Sigmoid colon (tissue), 7 donors: Measurements from ENCODE around the gene NOP56. TPM values are rescaled to one million over a fixed set of nuclear protein-coding genes. Genes with fewer than 3 reads are reported as not detected.

Experiments
- DNase-seq: peaks from one replicate; pipeline ENCODE4 v3.0.0-alpha.2; 2019
- H3K27ac ChIP-seq, 4 donors: fragments of 200-600 bp; sonication (generic); one replicate each; pipeline ENCODE4 v1.5.1; 2016 to 2019; ENCODE audit warnings: mild to moderate bottlenecking in 1 of 4
- H3K27me3 ChIP-seq, 3 donors: fragments of 200-600 bp; sonication (generic); one replicate each; pipeline ENCODE4 v1.5.1; 2019; ENCODE audit warnings: mild to moderate bottlenecking in 1 of 3
- H3K36me3 ChIP-seq, 4 donors: fragments of 200-600 bp; sonication (generic); one replicate each; pipeline ENCODE4 v1.5.1; 2016 to 2019
- H3K4me1 ChIP-seq, 4 donors: fragments of 200-600 bp; sonication (generic); one replicate each; pipeline ENCODE4 v1.5.1; 2017 to 2019
- H3K4me3 ChIP-seq, 4 donors: fragments of 200-600 bp; sonication (generic); one replicate each; pipeline ENCODE4 v1.5.1; 2017 to 2019; ENCODE audit warnings: mild to moderate bottlenecking in 2 of 4, moderate library complexity in 1 of 4
- H3K9me3 ChIP-seq, 4 donors: fragments of 200-600 bp in 3 of 4; sonication (generic) in 3 of 4; one replicate each; pipeline versions ENCODE4 v1.5.1 to v1.6.1; 2013 to 2019
- CTCF ChIP-seq, 4 experiments: fragments of 450-650 bp in 3 of 4; fragments of 200-600 bp in 1 of 4; IDR thresholded peaks; one replicate each; pipeline ENCODE4 v1.5.1; 2016 to 2019; ENCODE audit warnings: antibody characterized with exemption in 4 of 4, mild to moderate bottlenecking in 3 of 4, moderate library complexity in 2 of 4
- EP300 ChIP-seq, 4 donors: sonication (generic); formaldehyde crosslinking; IDR thresholded peaks; one replicate each; pipeline ENCODE4 v1.6.1; 2017; ENCODE audit warnings: antibody characterized with exemption in 4 of 4
- POLR2A ChIP-seq, 2 donors: fragments of 450-650 bp; IDR thresholded peaks; one replicate each; pipeline ENCODE4 v1.6.1; 2016; ENCODE audit warnings: antibody characterized with exemption in 2 of 2, mild to moderate bottlenecking in 2 of 2, moderate library complexity in 2 of 2
- POLR2AphosphoS5 ChIP-seq, 4 donors: sonication (generic); formaldehyde crosslinking; IDR thresholded peaks; one replicate each; pipeline ENCODE4 v1.6.1; 2017; ENCODE audit warnings: antibody characterized with exemption in 4 of 4
- WGBS, 2 donors: extraction: QIAGEN DNeasy Blood & Tissue Kit; methylation state at CpG; one replicate each; pipeline ENCODE4 v1.1.7; 2013; 5-methylcytosine and 5-hydroxymethylcytosine counted together
- intact Hi-C: fragments of 100-400 bp; cut with DNase I; formaldehyde crosslinking; loops from one replicate; pipeline ENCODE4 v1.15.1; 2023
- polyA plus RNA-seq, 3 donors: library from polyadenylated mRNA; stranded (reverse); fragments of 200-250 nt; gene quantifications; one replicate each; pipeline ENCODE4 v1.2.3, GENCODE V29; 2013
- total RNA-seq, 4 donors: library from RNA; depleted of rRNA; stranded (reverse); fragments of >200 nt; gene quantifications; one replicate each; pipeline ENCODE4 v1.1.0, GENCODE V29; 2016
- donor health status: healthy with polysubstance abuse.
- donor health status: Bipolar disorder and iron deficiency.
- donor health status: healthy.

The NOP56 gene
- total and polyA plus RNA-seq, 7 donors: 33.6 to 152 (median 62.7) TPM

- Histone ChIP-seq H3K27ac (no peak overlapping the region), H3K36me3 (peaks cover 53 to 68% (median 60%) of the 10 kb centered on the region in 4 donors), H3K4me3 (no peak overlapping the region), H3K9me3 (no peaks in the 10 kb centered on the region), H3K4me1 (peaks cover 0 to 31% (median 21%) of the 10 kb centered on the region in 4 donors), H3K27me3 (no peaks in the 10 kb centered on the region)
- WGBS, 2 donors: 89 to 94% methylated on average over 17 of the region's 17 CpGs
- no peak for DNase-seq
- TF ChIP-seq POLR2A (IDR thresholded peaks at IDR 0.05): no peak
- TF ChIP-seq POLR2AphosphoS5 (IDR thresholded peaks at IDR 0.05): no peak
- no peak for TF ChIP-seq EP300 (IDR thresholded peaks at IDR 0.05)
- TF ChIP-seq CTCF (IDR thresholded peaks at IDR 0.05): no peak
- intact Hi-C loops: no loop called here
Measured at GRCh38 chr20:2655331-2656116, 3.1 kb downstream of the NOP56 start.

- Histone ChIP-seq H3K27ac (no peak overlapping the region), H3K27me3 (no peaks in the 10 kb centered on the region), H3K4me3 (no peak overlapping the region), H3K9me3 (no peaks in the 10 kb centered on the region), H3K4me1 (peaks cover 0 to 23% (median 17%) of the 10 kb centered on the region in 4 donors), H3K36me3 (peaks cover 57 to 79% (median 67%) of the 10 kb centered on the region in 4 donors)
- intact Hi-C loops: no loop called here
- no peak for TF ChIP-seq POLR2A (IDR thresholded peaks at IDR 0.05)
- no peak for TF ChIP-seq POLR2AphosphoS5 (IDR thresholded peaks at IDR 0.05)
- TF ChIP-seq EP300 (IDR thresholded peaks at IDR 0.05): no peak
- no peak for TF ChIP-seq CTCF (IDR thresholded peaks at IDR 0.05)
- 86 to 93% methylated on average over 12 of the region's 12 CpGs for WGBS, 2 donors
- DNase-seq: no peak
Measured at GRCh38 chr20:2656471-2657117, 4.2 kb downstream of the NOP56 start.

- 76 to 85% methylated on average over 5 of the region's 5 CpGs for WGBS, 2 donors
- Histone ChIP-seq H3K27me3 (no peaks in the 10 kb centered on the region), H3K9me3 (no peaks in the 10 kb centered on the region), H3K27ac (no peak overlapping the region), H3K4me3 (no peak overlapping the region), H3K4me1 (peaks cover 0 to 20% (median 17%) of the 10 kb centered on the region in 4 donors), H3K36me3 (peaks cover 57 to 85% (median 69%) of the 10 kb centered on the region in 4 donors)
- TF ChIP-seq CTCF (IDR thresholded peaks at IDR 0.05) (no peak), POLR2A (IDR thresholded peaks at IDR 0.05) (no peak), POLR2AphosphoS5 (IDR thresholded peaks at IDR 0.05) (no peak), EP300 (IDR thresholded peaks at IDR 0.05) (no peak)
- intact Hi-C loops: no loop called here
- DNase-seq: no peak
Measured at GRCh38 chr20:2657241-2657640, 4.8 kb downstream of the NOP56 start.

- H3K36me3 ChIP-seq: peaks cover 57 to 89% (median 71%) of the 10 kb centered on the region in 4 donors
Measured at GRCh38 chr20:2657674-2658073, 5.2 kb downstream of the NOP56 start.

More at GRCh38 chr20:2657674-2658073, 5.2 kb downstream of the NOP56 start:
- Histone ChIP-seq H3K9me3 (no peaks in the 10 kb centered on the region), H3K4me3 (no peak overlapping the region), H3K27me3 (no peaks in the 10 kb centered on the region), H3K4me1 (peaks cover 0 to 21% (median 19%) of the 10 kb centered on the region in 4 donors), H3K27ac (no peak overlapping the region)
- DNase-seq: no peak
- TF ChIP-seq POLR2AphosphoS5 (IDR thresholded peaks at IDR 0.05) (no peak), CTCF (IDR thresholded peaks at IDR 0.05) (no peak), POLR2A (IDR thresholded peaks at IDR 0.05) (no peak), EP300 (IDR thresholded peaks at IDR 0.05) (no peak)
- intact Hi-C loops: no loop called here
- WGBS, 2 donors: 80 to 94% methylated on average over 5 of the region's 5 CpGs
